Heart left ventricle (tissue), 13 donors: ENCODE data around the gene NR2F1-AS1.

Experiments
- POLR2A ChIP-seq, 2 donors: fragments of 450-650 bp; IDR thresholded peaks; one replicate each; pipeline ENCODE4 v1.6.1; 2017; ENCODE audit warnings: antibody characterized with exemption in 2 of 2, mild to moderate bottlenecking in 2 of 2, moderate library complexity in 2 of 2
- TF ChIP-seq, protein P1 (sequence below), 12 donors: fragments of 200-600 bp; sonication (generic) in 4 of 12; IDR thresholded peaks; one replicate each; pipeline versions ENCODE4 v1.5.0 to v1.8.0; 2018 to 2022; ENCODE audit warnings: antibody characterized with exemption in 12 of 12, mild to moderate bottlenecking in 5 of 12
- donor health status: ischemic (EF 13 %, LVEDD 7.1; RV severe dilation, severe dysfunction).
- donor health status: DM: no; HTN: yes; CAD: no.
- donor health status: DM: no; HTN: no; CAD: no.
- donor health status: ischemic (EF 25% LVEDD 6.9; RV normal size, moderate dysfunction).
- donor health status: ischemic (EF 25% LVEDD 5.7; RV mildly dilated, moderate dysfunction).
- donor health status: ischemic (EF 35%, LVEDD 5.7; RV mildly dilated, moderate dysfunction).
- donor health status: nonischemic (EF 11% LVEDD 7.7; RV severe dilation, severe dysfunction).
- donor health status: DM: yes; HTN: yes; CAD: no.
- donor health status: PGD.
- donor health status: ischemic (EF 29% LVEDD 5.4; RV normal size, mild dysfunction).
- donor health status: nonischemic (EF 23%, LVEDD 6.1; RV moderate dilation, normal function).

- TF ChIP-seq POLR2A (IDR thresholded peaks at IDR 0.05), result no peak
- TF ChIP-seq, protein P1, sequence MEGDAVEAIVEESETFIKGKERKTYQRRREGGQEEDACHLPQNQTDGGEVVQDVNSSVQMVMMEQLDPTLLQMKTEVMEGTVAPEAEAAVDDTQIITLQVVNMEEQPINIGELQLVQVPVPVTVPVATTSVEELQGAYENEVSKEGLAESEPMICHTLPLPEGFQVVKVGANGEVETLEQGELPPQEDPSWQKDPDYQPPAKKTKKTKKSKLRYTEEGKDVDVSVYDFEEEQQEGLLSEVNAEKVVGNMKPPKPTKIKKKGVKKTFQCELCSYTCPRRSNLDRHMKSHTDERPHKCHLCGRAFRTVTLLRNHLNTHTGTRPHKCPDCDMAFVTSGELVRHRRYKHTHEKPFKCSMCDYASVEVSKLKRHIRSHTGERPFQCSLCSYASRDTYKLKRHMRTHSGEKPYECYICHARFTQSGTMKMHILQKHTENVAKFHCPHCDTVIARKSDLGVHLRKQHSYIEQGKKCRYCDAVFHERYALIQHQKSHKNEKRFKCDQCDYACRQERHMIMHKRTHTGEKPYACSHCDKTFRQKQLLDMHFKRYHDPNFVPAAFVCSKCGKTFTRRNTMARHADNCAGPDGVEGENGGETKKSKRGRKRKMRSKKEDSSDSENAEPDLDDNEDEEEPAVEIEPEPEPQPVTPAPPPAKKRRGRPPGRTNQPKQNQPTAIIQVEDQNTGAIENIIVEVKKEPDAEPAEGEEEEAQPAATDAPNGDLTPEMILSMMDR (IDR thresholded peaks at IDR 0.05), result no peak
Measured at GRCh38 chr5:93598091-93599000, 17.3 kb upstream of the NR2F1-AS1 start.
